Measurements from ENCODE around the gene BIVM. TPM values are rescaled to one million over a fixed set of nuclear protein-coding genes. Genes with fewer than 3 reads are reported as not detected.
A peak's percentile ranks its signal among the peaks of the same experiment; 100 is the strongest.

BIVM gene
- total and polyA plus RNA-seq, 2 experiments from 2014 or later: 22.9 to 24.1 TPM

DNA sequence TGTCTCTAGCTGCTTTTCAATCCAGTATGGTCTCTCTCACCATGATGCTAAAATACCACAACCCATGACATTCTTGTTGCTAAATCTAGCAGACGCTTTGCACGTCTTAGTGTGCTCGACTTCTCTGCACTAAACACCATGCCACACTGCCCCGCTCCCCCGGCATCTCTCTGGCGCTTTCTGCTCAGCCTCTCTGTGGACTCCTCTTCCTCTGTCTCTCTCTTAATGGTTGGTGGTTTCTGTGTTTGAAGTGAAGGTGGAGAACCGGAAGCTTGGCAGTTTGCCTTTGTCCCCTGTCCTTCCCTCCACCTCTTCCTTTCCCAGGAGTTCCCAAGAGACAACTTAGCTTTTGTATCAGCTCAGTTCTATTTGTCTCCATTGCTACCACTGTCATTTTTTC, 55.8 kb downstream of the BIVM start:
- peaks cover 14% of the 10 kb centered on the region for H3F3A ChIP-seq (ENCODE audit: insufficient read depth)
- no peaks in the 10 kb centered on the region for H3K9me2 ChIP-seq (ENCODE audit: insufficient read depth)
- peaks cover 80% of the 10 kb centered on the region for H3K79me2 ChIP-seq (ENCODE audit: insufficient read depth)
- TF ChIP-seq EZH2 (IDR thresholded peaks at IDR 0.05; ENCODE audit: insufficient read depth, poor library complexity, severe bottlenecking) (no peak), EZH2phosphoT487 (IDR thresholded peaks at IDR 0.05; ENCODE audit: insufficient read depth, low read depth) (no peak)
- in situ Hi-C loops (cut with MboI): no loop called here
- no peak overlapping the region for H3K4me3 ChIP-seq
- no peak overlapping the region for H3K27ac ChIP-seq
- peaks cover 10% of the 10 kb centered on the region; the same call in 1 of the 2 replicates for H3K4me1 ChIP-seq (ENCODE audit: insufficient read depth)
- H2AFZ ChIP-seq: no peak overlapping the region
- H3K36me3 ChIP-seq (ENCODE audit: low read depth): peaks cover 61% of the 10 kb centered on the region
- H4K20me1 ChIP-seq (ENCODE audit: insufficient read depth): 0 out of 2 replicates have a peak, but pooled peaks cover 2% of the 10 kb centered on the region
- WGBS, 2 experiments (ENCODE audit: low coverage in 1 of 2, low lambda C conversion rate in 2 of 2, missing lambda C conversion rate in 2 of 2): 92% methylated on average over 7 of the region's 7 CpGs
- H3K4me2 ChIP-seq (ENCODE audit: unreplicated experiment): no peak overlapping the region
- no peaks in the 10 kb centered on the region for H3K9me3 ChIP-seq (ENCODE audit: low read depth)
- DNase-seq: no peak
- H3K27me3 ChIP-seq (replicated peaks; ENCODE audit: insufficient read depth): no peaks in the 10 kb centered on the region
- H3K9ac ChIP-seq: no peak overlapping the region

- WGBS, 2 experiments (ENCODE audit: low coverage in 1 of 2, low lambda C conversion rate in 2 of 2, missing lambda C conversion rate in 2 of 2): 18 to 22% methylated on average over 6 of the region's 6 CpGs
- H3K27me3 ChIP-seq (replicated peaks; ENCODE audit: insufficient read depth): no peaks in the 10 kb centered on the region
Observed at GRCh38 chr13:102856557-102856956, 57.6 kb downstream of the BIVM start.

DNA sequence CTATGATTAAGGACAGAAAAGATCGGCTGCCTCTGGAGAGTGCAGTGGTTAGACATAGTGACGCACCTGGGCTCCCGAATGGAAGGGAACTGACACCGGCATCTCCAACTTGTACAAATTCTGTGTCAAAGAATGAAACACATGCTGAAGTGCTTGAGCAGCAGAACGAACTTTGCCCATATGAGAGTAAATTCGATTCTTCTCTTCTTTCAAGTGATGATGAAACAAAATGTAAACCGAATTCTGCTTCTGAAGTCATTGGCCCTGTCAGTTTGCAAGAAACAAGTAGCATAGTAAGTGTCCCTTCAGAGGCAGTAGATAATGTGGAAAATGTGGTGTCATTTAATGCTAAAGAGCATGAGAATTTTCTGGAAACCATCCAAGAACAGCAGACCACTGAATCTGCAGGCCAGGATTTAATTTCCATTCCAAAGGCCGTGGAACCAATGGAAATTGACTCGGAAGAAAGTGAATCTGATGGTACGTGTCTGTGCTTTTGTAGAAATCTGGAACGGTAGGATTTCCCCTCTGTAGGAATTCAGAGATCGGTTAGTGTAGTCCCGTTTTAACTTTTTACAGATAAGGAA, 63.8 kb downstream of the BIVM start:
- Histone ChIP-seq H4K20me1 (ENCODE audit: insufficient read depth) (0 out of 2 replicates have a peak, but pooled peaks cover 3% of the 10 kb centered on the region), H3K79me2 (ENCODE audit: insufficient read depth) (peaks cover 95% of the 10 kb centered on the region), H3K4me1 (ENCODE audit: insufficient read depth) (no peaks in the 10 kb centered on the region), H3K9me3 (ENCODE audit: low read depth) (no peaks in the 10 kb centered on the region), H3K4me3 (no peak overlapping the region), H3K9me2 (ENCODE audit: insufficient read depth) (no peaks in the 10 kb centered on the region), H3K27ac (no peak overlapping the region), H3K27me3 (replicated peaks; ENCODE audit: insufficient read depth) (no peaks in the 10 kb centered on the region), H3F3A (ENCODE audit: insufficient read depth) (peaks cover 11% of the 10 kb centered on the region), H3K36me3 (ENCODE audit: low read depth) (peaks cover 90% of the 10 kb centered on the region), H3K4me2 (ENCODE audit: unreplicated experiment) (no peak overlapping the region), H3K9ac (no peak overlapping the region), H2AFZ (no peak overlapping the region)
- in situ Hi-C loops (cut with MboI): no loop called here
- WGBS, 2 experiments (ENCODE audit: low coverage in 1 of 2, low lambda C conversion rate in 2 of 2, missing lambda C conversion rate in 2 of 2): 87 to 91% methylated on average over 13 of the region's 13 CpGs
- no peak for DNase-seq
- no peak for TF ChIP-seq EZH2phosphoT487 (IDR thresholded peaks at IDR 0.05; ENCODE audit: insufficient read depth, low read depth)
- no peak for TF ChIP-seq EZH2 (IDR thresholded peaks at IDR 0.05; ENCODE audit: insufficient read depth, poor library complexity, severe bottlenecking)

More at GRCh38 chr13:102856557-102856956, 57.6 kb downstream of the BIVM start:
- Histone ChIP-seq H3K4me2 (ENCODE audit: unreplicated experiment) (no peak overlapping the region), H3K27ac (peak overlapping the region; percentile 30), H4K20me1 (ENCODE audit: insufficient read depth) (0 out of 2 replicates have a peak, but pooled peaks cover 2% of the 10 kb centered on the region), H3K4me3 (no peak overlapping the region), H3K79me2 (ENCODE audit: insufficient read depth) (peaks cover 78% of the 10 kb centered on the region), H3F3A (ENCODE audit: insufficient read depth) (peaks cover 14% of the 10 kb centered on the region), H3K9me3 (ENCODE audit: low read depth) (no peaks in the 10 kb centered on the region), H2AFZ (no peak overlapping the region), H3K9me2 (ENCODE audit: insufficient read depth) (no peaks in the 10 kb centered on the region), H3K36me3 (ENCODE audit: low read depth) (peaks cover 76% of the 10 kb centered on the region), H3K4me1 (ENCODE audit: insufficient read depth) (peaks cover 10% of the 10 kb centered on the region; the same call in 1 of the 2 replicates), H3K9ac (peak overlapping the region; percentile 36)
- DNase-seq: peak; percentile 71
- in situ Hi-C loops (cut with MboI): no loop called here
- TF ChIP-seq EZH2 (IDR thresholded peaks at IDR 0.05; ENCODE audit: insufficient read depth, poor library complexity, severe bottlenecking): no peak
- TF ChIP-seq EZH2phosphoT487 (IDR thresholded peaks at IDR 0.05; ENCODE audit: insufficient read depth, low read depth): no peak

GRCh38 chr13:102863590-102863989, 64.7 kb downstream of the BIVM start:
- TF ChIP-seq EZH2 (IDR thresholded peaks at IDR 0.05; ENCODE audit: insufficient read depth, poor library complexity, severe bottlenecking): no peak
- no peak for TF ChIP-seq EZH2phosphoT487 (IDR thresholded peaks at IDR 0.05; ENCODE audit: insufficient read depth, low read depth)
- in situ Hi-C loops (cut with MboI): no loop called here
- no peak overlapping the region for H2AFZ ChIP-seq
- H3K9me3 ChIP-seq (ENCODE audit: low read depth): no peaks in the 10 kb centered on the region
- 0 out of 2 replicates have a peak, but pooled peaks cover 3% of the 10 kb centered on the region for H3K4me1 ChIP-seq (ENCODE audit: insufficient read depth)
- no peaks in the 10 kb centered on the region for H3K27me3 ChIP-seq (replicated peaks; ENCODE audit: insufficient read depth)
- H4K20me1 ChIP-seq (ENCODE audit: insufficient read depth): 0 out of 2 replicates have a peak, but pooled peaks cover 3% of the 10 kb centered on the region
- no peak overlapping the region for H3K4me2 ChIP-seq (ENCODE audit: unreplicated experiment)
- peaks cover 82% of the 10 kb centered on the region for H3K36me3 ChIP-seq (ENCODE audit: low read depth)
- H3K9me2 ChIP-seq (ENCODE audit: insufficient read depth): no peaks in the 10 kb centered on the region
- H3K27ac ChIP-seq: no peak overlapping the region
- H3K4me3 ChIP-seq: no peak overlapping the region
- H3K9ac ChIP-seq: no peak overlapping the region
- peaks cover 12% of the 10 kb centered on the region for H3F3A ChIP-seq (ENCODE audit: insufficient read depth)
- 43 to 51% methylated on average over 4 of the region's 4 CpGs for WGBS, 2 experiments (ENCODE audit: low coverage in 1 of 2, low lambda C conversion rate in 2 of 2, missing lambda C conversion rate in 2 of 2)
- peaks cover 90% of the 10 kb centered on the region for H3K79me2 ChIP-seq (ENCODE audit: insufficient read depth)
- DNase-seq: no peak

Data from GM23248 (cell line).